IMR-90 (cell line): ENCODE measurements around the gene EDEM1. TPM values are rescaled to one million over a fixed set of nuclear protein-coding genes. Genes with fewer than 3 reads are reported as not detected.

ENCODE experiments used
- ATAC-seq: fragments of 200-7000 bp; cut with Tn5 transposase; 2 replicates; pipeline ENCODE4 v1.9.1; 2020; ENCODE audit warnings: low read depth, mild to moderate bottlenecking, moderate library complexity
- BruUV-seq: library from RNA; stranded (reverse); fragments of 400-500 nt; replicated peaks from 2 replicates; lab custom pipeline; 2021; lab: Mats Ljungman, UMichigan
- CTCF ChIA-PET: fragments of 300-600 bp; formaldehyde crosslinking; extraction: SDS; loops from one replicate; lab custom pipeline; 2021; ENCODE audit warnings: antibody characterized with exemption; lab: Yijun Ruan, JAX
- POLR2A ChIA-PET: fragments of 300-600 bp; sonication (Branson Sonifier 250); formaldehyde crosslinking; loops from one replicate; lab custom pipeline; 2022; ENCODE audit warnings: antibody characterized with exemption; ENCODE audit not compliant: unreplicated experiment; lab: Charles Lee
- DNase-seq: peaks from one replicate; pipeline ENCODE4 v3.0.0; 2013
- H2AFZ ChIP-seq: replicated peaks from 2 replicates; pipeline ENCODE3; 2013; ENCODE audit warnings: low read length, mild to moderate bottlenecking; ENCODE audit not compliant: poor library complexity
- H2AK5ac ChIP-seq: 2 replicates; pipeline ENCODE4 v1.6.1; 2013; ENCODE audit warnings: low read depth, low read length, inconsistent platforms
- H2AK9ac ChIP-seq: replicated peaks from 2 replicates; pipeline ENCODE3; 2013; ENCODE audit warnings: mild to moderate bottlenecking, low read depth, low read length, moderate library complexity; ENCODE audit not compliant: poor library complexity
- H2BK120ac ChIP-seq: 2 replicates; pipeline ENCODE4 v1.6.1; 2013; ENCODE audit warnings: low read depth, low read length, inconsistent platforms
- H2BK15ac ChIP-seq: 3 replicates; pipeline ENCODE4 v1.6.1; 2013; ENCODE audit warnings: low read depth, low read length, inconsistent platforms
- H2BK20ac ChIP-seq: 2 replicates; pipeline ENCODE4 v1.6.1; 2013; ENCODE audit warnings: low read depth, mild to moderate bottlenecking, inconsistent platforms, low read length, moderate library complexity
- H2BK5ac ChIP-seq: 2 replicates; pipeline ENCODE4 v1.6.1; 2013; ENCODE audit warnings: mild to moderate bottlenecking, low read depth, low read length, inconsistent platforms; ENCODE audit not compliant: poor library complexity, severe bottlenecking
- H3K14ac ChIP-seq: replicated peaks from 2 replicates; pipeline ENCODE4 v1.6.1; 2013; ENCODE audit warnings: low read depth, low read length, inconsistent platforms
- H3K18ac ChIP-seq: 2 replicates; pipeline ENCODE4 v1.6.1; 2013; ENCODE audit warnings: low read depth, low read length, control low read depth
- H3K23ac ChIP-seq: 2 replicates; pipeline ENCODE4 v1.6.1; 2013; ENCODE audit warnings: low read depth, low read length, inconsistent platforms
- H3K27ac ChIP-seq: 2 replicates; pipeline ENCODE4 v1.5.1; 2013; ENCODE audit warnings: mild to moderate bottlenecking, control low read depth, low read length; ENCODE audit not compliant: insufficient read depth
- H3K27me3 ChIP-seq: 2 replicates; pipeline ENCODE4 v1.6.1; 2013; ENCODE audit warnings: low read length; ENCODE audit not compliant: control insufficient read depth, insufficient read depth
- H3K36me3 ChIP-seq: 2 replicates; pipeline ENCODE4 v1.6.1; 2013; ENCODE audit warnings: low read length, mixed read lengths; ENCODE audit not compliant: control insufficient read depth, insufficient read depth
- H3K4ac ChIP-seq: 2 replicates; pipeline ENCODE4 v1.6.1; 2013; ENCODE audit warnings: low read depth, low read length, inconsistent platforms
- H3K4me1 ChIP-seq: 2 replicates; pipeline ENCODE4 v1.6.1; 2013; ENCODE audit warnings: low read length, mixed read lengths; ENCODE audit not compliant: control insufficient read depth, insufficient read depth
- H3K4me2 ChIP-seq: 2 replicates; pipeline ENCODE4 v1.6.1; 2013; ENCODE audit warnings: low read depth, mild to moderate bottlenecking, control low read depth, low read length, moderate library complexity
- H3K4me3 ChIP-seq: 2 replicates; pipeline ENCODE4 v1.5.1; 2013; ENCODE audit warnings: low read depth, mild to moderate bottlenecking, control low read depth, low read length, moderate library complexity; ENCODE audit not compliant: insufficient read depth
- H3K56ac ChIP-seq: 2 replicates; pipeline ENCODE4 v1.6.1; 2013; ENCODE audit warnings: low read length, inconsistent platforms; ENCODE audit not compliant: insufficient read depth; ENCODE audit errors: extremely low read depth
- H3K79me1 ChIP-seq, 2 experiments: 2 replicates each; pipeline ENCODE4 v1.6.1; 2013; ENCODE audit warnings: low read length in 2 of 2, inconsistent platforms in 1 of 2, low read depth in 1 of 2
- H3K9ac ChIP-seq: 2 replicates; pipeline ENCODE4 v1.6.1; 2013; ENCODE audit warnings: low read depth, low read length, control low read depth
- H3K9me1 ChIP-seq: 2 replicates; pipeline ENCODE4 v1.6.1; 2013; ENCODE audit warnings: low read length, inconsistent platforms; ENCODE audit not compliant: insufficient read depth
- H3K9me3 ChIP-seq: 2 replicates; pipeline ENCODE4 v1.6.1; 2013; ENCODE audit warnings: low read length; ENCODE audit not compliant: control insufficient read depth, insufficient read depth
- H4K20me1 ChIP-seq: 2 replicates; pipeline ENCODE4 v1.6.1; 2013; ENCODE audit warnings: low read length, inconsistent platforms; ENCODE audit not compliant: insufficient read depth
- H4K5ac ChIP-seq: 2 replicates; pipeline ENCODE4 v1.6.1; 2013; ENCODE audit warnings: mild to moderate bottlenecking, low read depth, low read length, control low read depth
- H4K8ac ChIP-seq, 2 experiments: 2 replicates each; pipeline ENCODE4 v1.6.1; 2013; ENCODE audit warnings: low read depth in 2 of 2, low read length in 2 of 2, control low read depth in 1 of 2, inconsistent platforms in 1 of 2
- H4K91ac ChIP-seq: 2 replicates; pipeline ENCODE4 v1.6.1; 2013; ENCODE audit warnings: low read depth, low read length, inconsistent platforms; ENCODE audit not compliant: insufficient read depth
- NFE2L2 ChIP-seq: fragments of 150-350 bp; IDR thresholded peaks from 2 replicates; pipeline ENCODE4 v1.6.1; 2016; ENCODE audit warnings: low read depth, mild to moderate bottlenecking, low read length
- RFX5 ChIP-seq: IDR thresholded peaks from 2 replicates; pipeline ENCODE4 v1.8.0; 2012; ENCODE audit warnings: low read depth, mild to moderate bottlenecking, low read length, moderate library complexity
- WGBS, 2 experiments: methylation state at CpG; one replicate each; pipeline versions ENCODE4 v1.1.5 to v1.1.7; 2013; ENCODE audit warnings: missing lambda C conversion rate in 2 of 2; ENCODE audit not compliant: insufficient read length in 1 of 2; ENCODE audit errors: extremely low coverage in 2 of 2; 5-methylcytosine and 5-hydroxymethylcytosine counted together
- dilution Hi-C: fragments of 300-500 bp; cut with HindIII; formaldehyde crosslinking; loops from one replicate; pipeline ENCODE4 v1.14.3; 2018; ENCODE audit warnings: low sequenced_read_pairs; ENCODE audit not compliant: unreplicated experiment
- in situ Hi-C: fragments of 300-500 bp; cut with MboI; formaldehyde crosslinking; loops from 3 replicates; pipeline ENCODE4 v1.14.3; 2019; ENCODE audit warnings: low sequenced_read_pairs, inconsistent platforms, mixed read lengths
- intact Hi-C: fragments of 100-400 bp; cut with micrococcal nuclease; formaldehyde crosslinking; loops from 2 replicates; pipeline ENCODE4 v1.10.0; 2022
- polyA plus RNA-seq, 3 experiments: library from polyadenylated mRNA; depleted of rRNA; stranded (reverse); fragments of >200 nt; gene quantifications; 2 replicates each; pipeline ENCODE4 v1.2.3, GENCODE V29; 2012; ENCODE audit warnings: low replicate concordance in 1 of 3
- total RNA-seq: library from RNA; depleted of rRNA; stranded (reverse); fragments of >200 nt; gene quantifications from 2 replicates; pipeline ENCODE4 v1.2.3, GENCODE V29; 2012
- TF ChIP-seq, protein P1 (sequence below): fragments of 150-350 bp; IDR thresholded peaks from 2 replicates; pipeline ENCODE4 v1.6.1; 2017; ENCODE audit warnings: mild to moderate bottlenecking, antibody characterized with exemption, low read length, low read depth

Gene EDEM1
- total and polyA plus RNA-seq, 2 of the 4 experiments (the other 2 are of a cell fraction) = 23.5 to 27.0 TPM

- BruUV-seq = no TSS peak
- Histone ChIP-seq H3K27me3 (no peaks in the 10 kb centered on the region), H2AK5ac (no peak overlapping the region), H2BK5ac (no peak overlapping the region), H3K9me1 (peaks cover 8% of the 10 kb centered on the region; the same call in 1 of the 2 replicates), H3K9me3 (no peaks in the 10 kb centered on the region), H3K56ac (no peak overlapping the region), H2AFZ (no peak overlapping the region), H3K23ac (no peak overlapping the region), H4K8ac (no peak overlapping the region), H3K9ac (no peak overlapping the region), H3K79me1 (peaks cover 12 to 14% of the 10 kb centered on the region in 2 experiments), H3K18ac (no peak overlapping the region), H4K20me1 (0 out of 2 replicates have a peak, but pooled peaks cover 4% of the 10 kb centered on the region), H2AK9ac (no peak overlapping the region), H3K36me3 (peaks cover 62% of the 10 kb centered on the region), H3K27ac (no peak overlapping the region), H3K4ac (no peak overlapping the region), H2BK120ac (no peak overlapping the region), H3K4me1 (peaks cover 3% of the 10 kb centered on the region; the same call in 1 of the 2 replicates), H2BK15ac (no peak overlapping the region), H2BK20ac (no peak overlapping the region), H4K5ac (no peak overlapping the region), H3K4me3 (no peak overlapping the region), H3K14ac (no peak overlapping the region), H4K91ac (no peak overlapping the region), H3K4me2 (no peak overlapping the region)
- dilution Hi-C loops (no loop called here), intact Hi-C loops (no loop called here), in situ Hi-C loops (no loop called here)
- TF ChIP-seq, protein P1, sequence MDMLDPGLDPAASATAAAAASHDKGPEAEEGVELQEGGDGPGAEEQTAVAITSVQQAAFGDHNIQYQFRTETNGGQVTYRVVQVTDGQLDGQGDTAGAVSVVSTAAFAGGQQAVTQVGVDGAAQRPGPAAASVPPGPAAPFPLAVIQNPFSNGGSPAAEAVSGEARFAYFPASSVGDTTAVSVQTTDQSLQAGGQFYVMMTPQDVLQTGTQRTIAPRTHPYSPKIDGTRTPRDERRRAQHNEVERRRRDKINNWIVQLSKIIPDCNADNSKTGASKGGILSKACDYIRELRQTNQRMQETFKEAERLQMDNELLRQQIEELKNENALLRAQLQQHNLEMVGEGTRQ = no peak
- TF ChIP-seq NFE2L2 (no peak), RFX5 (no peak)
- ChIA-PET CTCF (no interaction called here), POLR2A (no interaction called here)
- ATAC-seq (no peak), DNase-seq (no peak)
- WGBS, 2 experiments = no CpG with 5 or more reads among the region's 9 CpGs
Measured at GRCh38 chr3:5214352-5214751, 26.8 kb downstream of the EDEM1 start.
